Tibial nerve (tissue), 4 donors: ENCODE data around the gene ATP2B3. TPM values are rescaled to one million over a fixed set of nuclear protein-coding genes. Genes with fewer than 3 reads are reported as not detected.

Experiments used
- DNase-seq, 2 donors: peaks; one replicate each; pipeline ENCODE4 v3.0.0-alpha.2; 2019; ENCODE audit warnings: low spot score in 2 of 2
- H3K27ac ChIP-seq, 4 donors: fragments of 200-600 bp; sonication (generic) in 3 of 4; one replicate each; pipeline ENCODE4 v1.5.1; 2017 to 2019; ENCODE audit warnings: mild to moderate bottlenecking in 1 of 4
- H3K27me3 ChIP-seq, 2 donors: fragments of 200-600 bp; sonication (generic) in 1 of 2; one replicate each; pipeline versions ENCODE4 v1.5.1 to v1.6.0; 2017 to 2019
- H3K36me3 ChIP-seq, 3 donors: fragments of 200-600 bp; sonication (generic); one replicate each; pipeline ENCODE4 v1.5.1; 2018 to 2019
- H3K4me1 ChIP-seq, 4 donors: fragments of 200-600 bp; sonication (generic) in 3 of 4; one replicate each; pipeline ENCODE4 v1.5.1; 2017 to 2019
- H3K4me3 ChIP-seq, 4 donors: fragments of 200-600 bp; sonication (generic) in 3 of 4; one replicate each; pipeline ENCODE4 v1.5.1; 2017 to 2019; ENCODE audit warnings: mild to moderate bottlenecking in 1 of 4, moderate library complexity in 1 of 4
- H3K9me3 ChIP-seq, 4 donors: fragments of 200-600 bp; sonication (generic) in 3 of 4; one replicate each; pipeline ENCODE4 v1.5.1; 2017 to 2019
- EP300 ChIP-seq, 2 donors: sonication (generic); formaldehyde crosslinking; IDR thresholded peaks; one replicate each; pipeline ENCODE4 v1.6.1; 2017; ENCODE audit warnings: antibody characterized with exemption in 2 of 2, mild to moderate bottlenecking in 1 of 2
- POLR2A ChIP-seq, 2 donors: fragments of 450-650 bp; IDR thresholded peaks; one replicate each; pipeline ENCODE4 v1.6.1; 2017; ENCODE audit warnings: antibody characterized with exemption in 2 of 2, mild to moderate bottlenecking in 2 of 2, moderate library complexity in 2 of 2
- WGBS, 2 donors: methylation state at CpG; one replicate each; pipeline ENCODE4 v1.1.5; 2018; 5-methylcytosine and 5-hydroxymethylcytosine counted together
- total RNA-seq, 4 donors: library from RNA; depleted of rRNA; stranded (reverse); fragments of >200 nt; gene quantifications; one replicate each; pipeline ENCODE4 v1.1.0, GENCODE V29; 2016
- TF ChIP-seq, protein P1 (sequence below), 5 experiments: fragments of 200-600 bp in 3 of 5; fragments of 450-650 bp in 2 of 5; sonication (generic) in 3 of 5; IDR thresholded peaks; one replicate each; pipeline ENCODE4 v1.5.1; 2016 to 2019; ENCODE audit warnings: antibody characterized with exemption in 5 of 5, mild to moderate bottlenecking in 3 of 5, moderate library complexity in 2 of 5

The ATP2B3 gene
- total RNA-seq, 4 donors from 2014 or later: not detected

DNA sequence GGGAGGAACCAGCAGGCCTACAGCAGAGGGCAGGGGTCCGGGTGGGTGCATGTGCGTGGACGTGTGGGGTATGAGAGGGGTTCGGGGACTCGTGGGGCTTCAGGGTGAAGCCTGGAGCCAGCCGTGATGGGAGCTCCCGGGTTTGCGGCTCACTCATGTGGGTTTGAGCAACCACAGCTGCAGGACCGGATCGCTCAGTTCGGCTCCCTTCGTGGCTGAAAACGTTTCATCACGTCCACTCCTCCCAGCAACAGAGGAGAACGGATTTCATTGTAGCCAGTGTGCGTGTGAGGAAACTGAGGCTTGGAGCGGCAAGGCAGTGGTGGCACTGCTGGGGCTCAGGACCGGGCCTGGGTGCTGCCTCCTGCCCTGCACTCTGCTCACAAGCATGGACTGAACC, 12.1 kb upstream of the ATP2B3 start:
- no peak overlapping the region for H3K27ac ChIP-seq
- TF ChIP-seq EP300 (IDR thresholded peaks at IDR 0.05): no peak
- no peak for TF ChIP-seq POLR2A (IDR thresholded peaks at IDR 0.05)
- TF ChIP-seq, protein P1, sequence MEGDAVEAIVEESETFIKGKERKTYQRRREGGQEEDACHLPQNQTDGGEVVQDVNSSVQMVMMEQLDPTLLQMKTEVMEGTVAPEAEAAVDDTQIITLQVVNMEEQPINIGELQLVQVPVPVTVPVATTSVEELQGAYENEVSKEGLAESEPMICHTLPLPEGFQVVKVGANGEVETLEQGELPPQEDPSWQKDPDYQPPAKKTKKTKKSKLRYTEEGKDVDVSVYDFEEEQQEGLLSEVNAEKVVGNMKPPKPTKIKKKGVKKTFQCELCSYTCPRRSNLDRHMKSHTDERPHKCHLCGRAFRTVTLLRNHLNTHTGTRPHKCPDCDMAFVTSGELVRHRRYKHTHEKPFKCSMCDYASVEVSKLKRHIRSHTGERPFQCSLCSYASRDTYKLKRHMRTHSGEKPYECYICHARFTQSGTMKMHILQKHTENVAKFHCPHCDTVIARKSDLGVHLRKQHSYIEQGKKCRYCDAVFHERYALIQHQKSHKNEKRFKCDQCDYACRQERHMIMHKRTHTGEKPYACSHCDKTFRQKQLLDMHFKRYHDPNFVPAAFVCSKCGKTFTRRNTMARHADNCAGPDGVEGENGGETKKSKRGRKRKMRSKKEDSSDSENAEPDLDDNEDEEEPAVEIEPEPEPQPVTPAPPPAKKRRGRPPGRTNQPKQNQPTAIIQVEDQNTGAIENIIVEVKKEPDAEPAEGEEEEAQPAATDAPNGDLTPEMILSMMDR (IDR thresholded peaks at IDR 0.05): no peak
- H3K4me3 ChIP-seq: no peak overlapping the region
- H3K9me3 ChIP-seq: no peaks in the 10 kb centered on the region
- H3K4me1 ChIP-seq: peaks cover 0 to 16% (median 0%) of the 10 kb centered on the region in 4 donors
- DNase-seq: no peak
- 88% methylated on average over 18 of the region's 18 CpGs; no CpG with 5 or more reads in 1 of the 2 donors for WGBS, 2 donors
- no peaks in the 10 kb centered on the region for H3K36me3 ChIP-seq
- no peaks in the 10 kb centered on the region for H3K27me3 ChIP-seq

DNA sequence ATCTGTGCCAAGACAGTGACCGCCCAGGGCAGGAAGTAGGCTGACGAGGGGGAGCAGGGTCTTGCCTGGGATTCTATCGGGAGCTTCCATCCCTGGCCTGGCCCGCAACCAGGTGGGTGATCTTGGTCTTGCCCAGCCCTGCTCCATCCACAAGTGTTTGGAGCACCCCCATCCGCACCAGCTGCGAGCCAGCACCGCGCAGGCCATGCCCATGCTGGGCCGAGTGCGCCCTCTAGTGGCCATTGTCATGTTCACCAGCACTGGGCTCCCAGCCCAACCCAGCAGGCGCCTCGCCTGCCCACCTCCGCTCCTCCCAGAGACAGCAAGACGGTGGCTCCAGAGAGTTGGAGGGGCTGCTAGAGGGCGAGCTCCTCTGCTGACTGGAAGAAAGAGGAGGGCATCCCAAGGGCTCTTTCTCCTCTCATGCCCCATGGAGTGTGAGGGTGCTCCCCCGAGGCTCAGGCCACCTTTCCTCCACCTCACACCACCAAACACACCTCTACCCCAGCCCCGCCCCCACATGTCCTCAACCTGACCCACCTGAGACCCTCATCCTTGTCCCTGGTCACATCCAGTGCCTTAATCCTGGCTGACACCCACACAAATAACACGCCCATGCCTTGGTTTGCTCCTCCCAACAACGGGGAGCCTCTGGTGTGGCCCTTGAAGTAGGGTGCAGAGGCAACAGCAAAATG, 9.8 kb upstream of the ATP2B3 start:
- Histone ChIP-seq H3K27ac (no peak overlapping the region), H3K9me3 (no peaks in the 10 kb centered on the region), H3K4me1 (peaks cover 0 to 7% (median 0%) of the 10 kb centered on the region in 4 donors), H3K36me3 (no peaks in the 10 kb centered on the region), H3K4me3 (no peak overlapping the region), H3K27me3 (no peaks in the 10 kb centered on the region)
- TF ChIP-seq, protein P1 (IDR thresholded peaks at IDR 0.05): peak; percentile 73 to 94 (median 83)
- peak in 1 of 2 donors; percentile 22 for TF ChIP-seq EP300 (IDR thresholded peaks at IDR 0.05)
- no peak for TF ChIP-seq POLR2A (IDR thresholded peaks at IDR 0.05)
- 31 to 69% methylated on average over 4 to 18 of the region's 19 CpGs for WGBS, 2 donors
- DNase-seq: peak; percentile 70 to 81

- DNase-seq: no peak
- Histone ChIP-seq H3K4me3 (no peak overlapping the region), H3K36me3 (no peaks in the 10 kb centered on the region), H3K4me1 (peaks cover 0 to 7% (median 0%) of the 10 kb centered on the region in 4 donors), H3K9me3 (no peaks in the 10 kb centered on the region), H3K27me3 (no peaks in the 10 kb centered on the region), H3K27ac (no peak overlapping the region)
- WGBS, 2 donors: 80% methylated on average over 11 of the region's 14 CpGs; no CpG with 5 or more reads in 1 of the 2 donors
- TF ChIP-seq POLR2A (IDR thresholded peaks at IDR 0.05) (no peak), EP300 (IDR thresholded peaks at IDR 0.05) (no peak)
- TF ChIP-seq, protein P1 (IDR thresholded peaks at IDR 0.05): no peak
Measured at GRCh38 chrX:153509592-153509991, 7.8 kb upstream of the ATP2B3 start.

- H3K4me3 ChIP-seq: no peak overlapping the region
- TF ChIP-seq POLR2A (IDR thresholded peaks at IDR 0.05) (no peak), EP300 (IDR thresholded peaks at IDR 0.05) (no peak)
- TF ChIP-seq, protein P1 (IDR thresholded peaks at IDR 0.05): no peak
- 76 to 78% methylated on average over 10 to 11 of the region's 11 CpGs for WGBS, 2 donors
- H3K9me3 ChIP-seq: no peaks in the 10 kb centered on the region
- H3K27me3 ChIP-seq: peaks cover 0 to 3% of the 10 kb centered on the region in 2 donors
- H3K4me1 ChIP-seq: peaks cover 0 to 7% (median 0%) of the 10 kb centered on the region in 4 donors
- no peak for DNase-seq
- no peaks in the 10 kb centered on the region for H3K36me3 ChIP-seq
- H3K27ac ChIP-seq: no peak overlapping the region
Measured at GRCh38 chrX:153510383-153510782, 7.1 kb upstream of the ATP2B3 start.

DNA sequence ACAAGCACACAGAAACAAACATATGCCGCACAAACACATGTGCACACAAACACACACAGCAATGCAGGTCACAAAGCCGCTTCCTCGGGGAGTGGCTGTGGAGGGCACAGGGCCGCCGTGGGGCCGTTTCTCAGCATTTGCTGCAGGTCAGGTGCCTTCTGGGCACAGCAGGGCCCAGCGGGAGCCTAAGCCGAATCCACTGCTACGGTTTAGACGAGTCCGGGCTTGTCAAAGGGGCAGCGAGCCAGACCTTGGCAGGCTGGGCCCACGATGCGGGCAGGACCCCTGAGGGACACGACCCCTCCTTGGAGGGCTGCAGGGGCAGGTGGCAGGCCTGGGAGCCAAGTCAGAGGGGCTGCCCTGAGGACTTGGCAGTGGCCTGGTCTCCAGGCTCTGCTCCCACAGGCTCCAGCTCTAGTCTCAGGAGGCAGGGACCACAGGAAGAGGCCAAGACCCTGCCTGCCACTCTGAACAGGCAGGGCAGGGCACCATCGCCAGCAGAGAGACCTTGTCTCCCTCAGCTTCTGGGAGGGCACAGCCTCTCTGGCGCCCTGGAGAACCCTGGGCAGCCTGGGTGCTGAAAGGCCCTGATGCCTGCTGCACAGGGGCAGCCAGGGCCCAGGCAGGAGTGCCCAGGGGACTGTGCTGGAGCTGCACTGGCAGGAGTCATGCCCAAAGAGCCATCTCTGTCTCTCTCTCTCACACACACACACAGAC, 5.5 kb upstream of the ATP2B3 start:
- peaks cover 0 to 7% (median 0%) of the 10 kb centered on the region in 4 donors for H3K4me1 ChIP-seq
- DNase-seq: no peak
- WGBS, 2 donors: 58 to 74% methylated on average over 9 to 16 of the region's 17 CpGs
- no peak overlapping the region for H3K27ac ChIP-seq
- peaks cover 0 to 17% of the 10 kb centered on the region in 2 donors for H3K27me3 ChIP-seq
- TF ChIP-seq POLR2A (IDR thresholded peaks at IDR 0.05): no peak
- TF ChIP-seq, protein P1 (IDR thresholded peaks at IDR 0.05): no peak
- TF ChIP-seq EP300 (IDR thresholded peaks at IDR 0.05): no peak
- no peak overlapping the region for H3K4me3 ChIP-seq
- H3K9me3 ChIP-seq: no peaks in the 10 kb centered on the region
- H3K36me3 ChIP-seq: no peaks in the 10 kb centered on the region
